ENCODE measurements around the gene CNTFR.

CNTFR gene

GRCh38 chr9:34522091-34522887 lies 67.2 kb downstream of the CNTFR start:
- DNase-seq: no peak

DNA sequence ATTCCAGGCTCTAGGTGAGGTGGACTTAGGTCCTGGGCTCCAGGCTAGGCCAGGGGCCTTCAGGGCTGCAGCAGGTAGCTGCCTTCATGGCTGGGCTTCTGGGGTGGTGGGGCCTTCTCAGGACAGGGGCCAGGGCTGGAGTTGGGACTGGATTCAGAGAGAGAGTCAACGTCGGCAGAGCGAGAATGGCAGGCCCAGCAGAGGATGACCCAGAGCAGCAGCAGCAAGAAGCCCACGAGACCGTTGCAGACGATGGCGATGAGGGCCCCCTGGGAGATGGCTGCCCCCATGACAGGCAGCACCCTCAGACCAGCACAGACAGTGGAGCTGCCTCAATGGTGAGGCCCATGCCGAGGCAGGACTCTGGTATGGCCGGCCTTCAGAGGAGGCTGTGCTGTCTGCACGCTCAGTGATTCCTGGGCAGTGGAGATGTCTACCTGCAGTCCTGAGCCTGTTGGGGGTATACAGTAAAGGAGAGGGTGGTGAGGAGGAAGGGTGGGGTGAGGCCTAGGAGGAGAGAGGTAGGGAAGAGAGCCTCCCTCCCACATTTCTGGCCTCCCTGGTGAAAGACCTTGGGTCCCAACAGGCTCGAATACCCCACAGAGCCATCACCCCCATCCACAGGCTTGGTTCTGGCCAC lies 68.0 kb downstream of the CNTFR start:
- no peak for DNase-seq

DNA sequence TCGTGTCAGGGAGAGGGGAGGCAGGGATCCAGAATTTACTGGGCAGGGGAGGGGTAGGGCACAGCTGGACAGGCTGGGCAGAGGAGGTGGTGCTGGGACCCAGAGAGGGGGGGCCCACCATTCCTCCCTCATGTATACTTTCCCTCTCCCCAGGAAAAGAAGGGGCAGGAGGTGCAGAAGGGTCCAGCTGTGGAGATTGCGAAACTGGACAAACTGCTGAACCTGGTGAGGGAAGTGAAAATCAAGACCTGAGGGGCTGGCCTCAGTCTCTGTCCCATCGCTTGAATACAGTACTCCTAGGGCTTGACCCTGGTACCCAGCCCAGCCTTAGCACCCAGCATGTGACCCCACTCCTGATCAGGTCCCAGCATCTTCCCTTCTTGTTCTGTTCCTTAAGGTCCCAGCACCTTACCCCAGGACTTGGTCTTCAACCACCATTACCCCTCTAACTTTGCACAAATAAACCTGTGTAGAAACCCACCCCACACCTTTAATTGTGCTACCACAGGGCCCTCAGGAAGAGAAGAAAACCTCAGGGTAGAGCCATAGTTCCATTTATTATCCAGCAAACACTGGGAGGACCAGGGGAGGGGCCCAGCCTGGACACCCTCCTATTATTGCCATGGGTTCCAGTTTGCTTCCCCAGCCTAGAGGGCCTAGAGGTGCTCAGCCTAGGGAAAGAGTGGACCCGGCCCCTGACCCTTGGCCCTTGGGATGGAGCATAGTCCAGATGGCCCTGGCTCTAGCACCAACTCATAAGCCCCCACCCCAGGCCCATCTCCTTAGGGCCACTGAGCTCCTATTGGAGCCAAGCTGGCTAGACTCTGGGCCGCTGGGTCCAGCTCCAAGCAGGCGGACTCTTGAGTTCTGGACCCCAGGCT lies 68.8 kb downstream of the CNTFR start:
- no peak for DNase-seq

GRCh38 chr9:34520096-34520495 lies 69.4 kb downstream of the CNTFR start:
- DNase-seq: no peak

DNA sequence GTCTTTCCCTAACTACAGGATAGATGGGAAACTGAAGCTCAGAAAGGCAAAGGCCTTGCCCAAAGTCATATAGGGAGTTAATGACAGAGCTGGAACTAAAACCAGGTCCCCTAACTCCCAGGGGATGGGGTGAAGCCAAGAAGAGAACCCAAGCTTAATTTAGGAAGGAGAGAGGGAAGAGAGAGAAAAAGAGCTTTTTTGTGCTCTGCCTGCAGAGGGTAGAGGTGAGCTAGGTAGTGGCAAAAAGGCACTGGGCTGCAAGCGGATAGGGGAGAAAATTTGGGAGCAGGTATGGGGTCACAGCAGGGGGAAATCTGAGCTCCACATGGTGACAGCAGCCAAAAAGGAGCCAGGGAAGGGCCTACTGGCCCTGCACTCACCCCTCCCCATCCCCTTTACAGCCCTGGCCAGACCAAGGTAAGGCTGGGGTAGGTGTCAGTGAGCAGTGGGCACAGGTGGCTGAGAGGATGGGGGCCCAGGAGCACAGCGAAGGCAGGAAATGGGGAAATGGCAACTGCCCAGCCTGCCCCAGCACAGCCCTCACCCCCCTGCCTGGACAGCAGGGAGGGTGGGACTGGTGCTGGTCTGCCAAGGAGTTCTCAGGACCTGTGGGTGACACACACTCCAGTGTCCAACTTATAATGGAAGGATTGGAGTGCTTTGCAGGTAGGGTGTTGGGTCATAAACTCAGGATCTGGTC lies 70.1 kb downstream of the CNTFR start:
- DNase-seq: no peak

DNA sequence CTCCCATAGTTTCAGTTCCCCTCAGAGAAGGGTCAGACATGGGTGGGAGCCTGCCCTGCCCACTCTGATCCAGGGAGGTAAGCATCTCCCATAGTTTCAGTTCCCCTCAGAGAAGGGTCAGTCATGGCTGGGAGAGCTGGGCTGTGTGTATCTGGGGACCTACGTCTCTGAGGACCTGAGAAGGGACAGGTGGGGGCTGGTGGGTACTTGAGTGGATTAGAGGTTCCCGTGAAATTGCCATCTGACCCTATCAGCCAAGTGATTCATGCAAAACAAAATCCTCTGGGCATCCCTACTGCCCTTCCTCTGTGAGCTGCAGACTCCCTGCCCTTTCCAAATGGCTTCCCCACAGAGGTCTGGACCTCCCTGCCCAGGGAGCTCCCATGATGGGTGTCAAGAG lies 70.6 kb downstream of the CNTFR start:
- DNase-seq: no peak

DNA sequence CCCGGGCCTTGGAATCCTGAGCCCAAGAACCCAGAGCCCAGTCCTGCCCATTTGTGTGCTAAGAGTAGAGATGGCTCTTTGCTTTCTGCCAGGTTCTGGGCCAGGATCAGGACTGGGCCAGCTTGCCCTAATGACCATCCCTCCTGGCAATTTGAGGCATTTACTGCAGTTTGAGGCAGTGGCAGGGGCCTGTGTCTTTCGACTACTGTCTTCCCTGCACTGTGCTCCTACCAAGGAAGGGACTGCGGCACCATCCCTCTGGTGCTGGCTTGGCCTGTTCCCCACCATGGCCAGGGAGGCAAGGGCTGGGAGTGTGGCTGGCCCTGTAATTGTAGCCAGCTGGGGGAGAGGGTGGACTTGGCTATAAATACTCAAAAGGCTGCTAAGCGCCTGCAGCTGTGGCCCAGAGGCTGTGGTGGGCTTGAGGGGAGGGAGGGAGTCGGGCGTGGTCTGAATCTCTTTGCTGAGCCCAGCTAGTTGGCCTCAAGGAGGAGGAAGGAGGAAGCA lies 71.4 kb downstream of the CNTFR start:
- DNase-seq: no peak

- no peak for DNase-seq
Observed at GRCh38 chr9:34517185-34517584, 72.3 kb downstream of the CNTFR start.

DNA sequence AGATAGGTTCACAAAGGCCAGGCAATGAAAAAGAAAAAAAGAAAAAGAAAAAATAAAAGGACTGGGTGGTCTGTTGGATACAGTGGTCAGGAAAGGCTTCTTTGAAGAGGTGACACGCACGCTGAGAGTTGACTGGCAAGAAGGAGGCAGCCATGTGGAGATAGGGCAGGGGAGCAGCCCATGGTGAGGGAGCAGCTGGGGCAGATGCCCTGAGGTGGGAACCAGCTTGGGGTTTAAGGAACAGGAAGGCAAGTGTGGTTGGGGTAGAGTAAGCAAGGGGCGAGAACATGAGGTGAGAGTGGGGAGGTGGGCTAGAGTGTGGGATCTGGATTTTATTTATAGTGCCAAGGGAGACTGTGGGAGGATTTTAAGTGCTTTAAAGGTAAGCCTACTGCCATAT lies 73.6 kb downstream of the CNTFR start:
- DNase-seq: no peak

DNA sequence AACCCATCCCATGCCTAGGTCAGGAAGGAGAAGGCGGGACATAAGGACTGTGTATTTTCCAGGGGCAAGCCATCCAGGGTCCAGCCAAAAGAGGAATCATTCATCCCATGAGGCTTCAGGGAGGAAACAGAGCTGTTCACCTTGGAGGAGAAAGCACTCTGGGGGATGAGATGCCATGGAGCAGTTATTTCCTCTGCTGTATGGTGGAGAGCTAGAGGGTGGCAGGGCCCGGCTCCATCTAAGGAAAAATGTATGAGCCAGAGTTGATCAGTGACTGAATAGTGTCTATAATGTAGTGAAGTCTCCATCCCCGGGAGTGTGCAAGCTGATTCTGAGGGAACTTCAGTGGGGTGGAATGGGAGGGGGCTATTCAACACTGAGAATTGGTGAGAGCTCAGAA lies 74.7 kb downstream of the CNTFR start:
- no peak for DNase-seq

GRCh38 chr9:34514401-34514800 lies 75.1 kb downstream of the CNTFR start:
- no peak for DNase-seq

GRCh38 chr9:34513567-34514214 lies 75.8 kb downstream of the CNTFR start:
- DNase-seq: no peak

- DNase-seq: no peak
Observed at GRCh38 chr9:34512131-34513078, 77.1 kb downstream of the CNTFR start.

GRCh38 chr9:34510497-34511468 lies 78.7 kb downstream of the CNTFR start:
- no peak for DNase-seq

GRCh38 chr9:34508951-34509350 lies 80.6 kb downstream of the CNTFR start:
- no peak for DNase-seq

DNA sequence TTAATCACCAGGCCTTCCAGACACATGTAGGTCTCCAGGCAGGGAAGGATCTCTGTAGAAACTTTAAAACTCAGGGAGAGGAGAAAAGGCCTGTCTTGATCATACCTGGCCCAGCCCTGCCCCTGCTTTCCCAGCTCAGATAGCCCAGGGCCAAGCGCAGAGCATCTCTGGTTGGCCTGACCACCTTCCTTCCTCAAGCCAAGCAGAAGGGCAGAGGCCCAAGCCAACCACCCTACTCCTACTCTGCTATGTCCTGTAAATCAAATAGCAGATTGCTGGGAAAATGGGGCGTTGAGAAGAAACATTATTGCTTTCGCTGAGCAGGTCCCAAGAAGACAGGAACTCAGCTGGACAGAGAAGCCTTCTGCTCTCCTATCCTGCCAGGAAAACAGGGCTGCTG lies 81.1 kb downstream of the CNTFR start:
- no peak for DNase-seq

DNA sequence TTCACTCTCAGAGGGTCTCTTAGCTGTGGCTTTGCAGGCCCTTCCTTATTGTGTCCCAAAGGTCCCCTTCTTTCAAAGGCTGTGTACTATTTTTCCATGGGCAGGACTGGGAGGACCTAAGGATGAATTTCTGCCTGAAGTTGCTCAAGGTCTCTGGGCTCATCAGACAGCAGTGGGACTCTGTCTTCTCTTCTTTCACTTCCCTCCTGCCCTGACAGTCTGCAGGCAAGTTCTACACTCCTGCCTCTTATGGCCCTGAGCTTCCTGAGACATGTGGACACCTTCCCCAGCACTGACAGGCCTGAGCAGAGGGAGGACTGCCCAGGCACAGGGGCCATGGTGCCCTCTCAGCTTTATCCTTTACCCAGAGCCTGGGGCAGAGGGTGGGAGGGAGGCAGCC lies 81.6 kb downstream of the CNTFR start:
- no peak for DNase-seq

DNA sequence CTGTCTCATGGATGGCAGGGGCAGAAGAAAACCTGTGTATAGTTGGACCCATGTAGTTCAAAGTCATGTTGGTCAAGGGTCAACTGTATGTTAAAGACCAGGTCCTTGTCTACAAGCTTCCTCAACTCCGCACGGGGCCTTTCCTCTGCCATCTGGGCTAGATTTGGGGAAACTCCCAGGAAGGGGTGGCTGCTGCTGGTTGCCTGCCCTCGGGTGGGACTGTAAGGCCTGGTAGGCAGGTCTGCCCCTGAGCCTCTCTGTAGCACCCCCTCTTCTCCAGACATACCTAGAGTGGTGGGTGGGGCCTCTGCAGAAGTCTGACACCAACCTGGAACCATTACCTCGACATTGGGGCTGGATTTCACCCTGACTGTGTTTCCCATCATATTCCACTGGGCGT lies 82.0 kb downstream of the CNTFR start:
- no peak for DNase-seq

- no peak for DNase-seq
Observed at GRCh38 chr9:34506623-34507022, 82.9 kb downstream of the CNTFR start.
